Measurements from ENCODE around the gene TRIP10. TPM values are rescaled to one million over a fixed set of nuclear protein-coding genes. Genes with fewer than 3 reads are reported as not detected.

TRIP10 gene
- total RNA-seq, 3 donors from 2014 or later: 72.8 to 121 (median 79.5) TPM

DNA sequence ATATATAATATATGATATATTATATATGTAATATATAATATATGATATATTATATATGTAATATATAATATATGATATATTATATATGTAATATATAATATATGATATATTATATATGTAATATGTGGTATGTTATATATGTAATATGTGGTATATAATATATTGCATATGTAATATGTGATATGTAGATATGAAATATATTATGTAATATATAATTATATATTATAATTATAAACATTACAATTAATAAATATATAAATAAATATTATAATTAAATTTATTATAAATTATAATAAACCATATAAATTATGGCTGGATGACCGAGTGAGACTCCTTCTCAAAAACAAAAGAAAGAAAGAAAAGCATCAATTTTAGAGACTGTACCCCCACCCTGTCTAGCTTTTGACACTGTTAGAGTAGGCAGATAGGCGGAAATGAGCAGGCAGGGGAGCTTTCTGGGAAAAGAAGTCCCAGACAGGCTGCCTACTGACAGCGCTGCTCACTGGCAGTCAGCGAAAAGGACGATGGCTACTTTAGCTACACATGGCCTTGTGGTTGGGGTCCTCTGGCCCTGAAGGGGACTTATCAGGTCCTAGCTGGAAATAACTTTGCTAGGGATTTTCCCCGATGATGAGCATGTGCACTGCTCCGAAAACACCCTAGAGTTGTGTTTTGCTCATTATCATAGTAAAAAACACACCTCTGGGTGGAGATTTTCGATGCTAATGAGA is 38.7 kb upstream of the TRIP10 start:
- ATAC-seq (no peak), DNase-seq (peak in 1 of 3 donors; percentile 5)
- no peak overlapping the region for H3K4me3 ChIP-seq
- no peaks in the 10 kb centered on the region for H3K9me3 ChIP-seq
- intact Hi-C loops (cut with DNase I, micrococcal nuclease): no loop called here
- H3K36me3 ChIP-seq (ENCODE audit: low read depth): no peaks in the 10 kb centered on the region
- TF ChIP-seq, protein P1, sequence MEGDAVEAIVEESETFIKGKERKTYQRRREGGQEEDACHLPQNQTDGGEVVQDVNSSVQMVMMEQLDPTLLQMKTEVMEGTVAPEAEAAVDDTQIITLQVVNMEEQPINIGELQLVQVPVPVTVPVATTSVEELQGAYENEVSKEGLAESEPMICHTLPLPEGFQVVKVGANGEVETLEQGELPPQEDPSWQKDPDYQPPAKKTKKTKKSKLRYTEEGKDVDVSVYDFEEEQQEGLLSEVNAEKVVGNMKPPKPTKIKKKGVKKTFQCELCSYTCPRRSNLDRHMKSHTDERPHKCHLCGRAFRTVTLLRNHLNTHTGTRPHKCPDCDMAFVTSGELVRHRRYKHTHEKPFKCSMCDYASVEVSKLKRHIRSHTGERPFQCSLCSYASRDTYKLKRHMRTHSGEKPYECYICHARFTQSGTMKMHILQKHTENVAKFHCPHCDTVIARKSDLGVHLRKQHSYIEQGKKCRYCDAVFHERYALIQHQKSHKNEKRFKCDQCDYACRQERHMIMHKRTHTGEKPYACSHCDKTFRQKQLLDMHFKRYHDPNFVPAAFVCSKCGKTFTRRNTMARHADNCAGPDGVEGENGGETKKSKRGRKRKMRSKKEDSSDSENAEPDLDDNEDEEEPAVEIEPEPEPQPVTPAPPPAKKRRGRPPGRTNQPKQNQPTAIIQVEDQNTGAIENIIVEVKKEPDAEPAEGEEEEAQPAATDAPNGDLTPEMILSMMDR (IDR thresholded peaks at IDR 0.05): no peak
- no peaks in the 10 kb centered on the region for H3K4me1 ChIP-seq (ENCODE audit: low read depth)

DNA sequence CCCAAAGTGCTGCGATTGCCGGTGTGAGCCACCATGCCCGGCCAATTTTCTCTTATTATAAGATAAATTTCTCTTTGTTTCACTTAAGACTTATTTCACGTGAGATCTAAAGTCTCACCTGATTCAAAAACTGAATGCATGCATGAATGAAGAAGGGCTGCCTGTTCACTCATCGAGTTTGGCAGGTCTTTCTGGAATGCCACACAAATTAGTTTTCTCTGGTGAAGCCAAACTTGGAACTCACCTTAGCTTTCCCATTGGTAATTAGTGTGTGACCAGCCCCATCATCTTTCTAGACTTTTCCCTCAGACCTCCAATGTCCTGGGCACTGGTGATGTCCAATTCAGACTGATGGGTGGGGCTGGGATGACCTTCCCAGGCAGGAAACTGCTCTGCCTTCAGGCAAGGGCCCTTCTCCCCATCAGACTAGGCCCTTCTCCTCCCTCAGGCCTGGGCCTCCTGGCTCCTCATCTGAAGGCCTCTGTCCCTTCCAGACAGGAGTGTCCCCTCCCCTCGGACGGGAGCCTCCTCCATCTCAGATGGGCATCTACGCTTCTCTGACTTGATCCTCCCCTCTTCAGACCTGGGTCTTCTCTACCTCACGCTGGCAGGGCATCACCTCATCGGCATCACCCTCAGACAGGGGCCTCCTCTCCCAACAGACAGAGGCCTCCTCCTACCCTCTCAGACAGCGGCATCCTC is 33.4 kb upstream of the TRIP10 start:
- DNase-seq: peak in 1 of 3 donors; percentile 12
- no peaks in the 10 kb centered on the region for H3K9me3 ChIP-seq
- TF ChIP-seq, protein P1 (IDR thresholded peaks at IDR 0.05): no peak
- no peaks in the 10 kb centered on the region for H3K36me3 ChIP-seq (ENCODE audit: low read depth)
- no peak overlapping the region for H3K4me3 ChIP-seq
- intact Hi-C loops (cut with DNase I, micrococcal nuclease): no loop called here
- ATAC-seq: no peak
- H3K4me1 ChIP-seq (ENCODE audit: low read depth): no peaks in the 10 kb centered on the region

DNA sequence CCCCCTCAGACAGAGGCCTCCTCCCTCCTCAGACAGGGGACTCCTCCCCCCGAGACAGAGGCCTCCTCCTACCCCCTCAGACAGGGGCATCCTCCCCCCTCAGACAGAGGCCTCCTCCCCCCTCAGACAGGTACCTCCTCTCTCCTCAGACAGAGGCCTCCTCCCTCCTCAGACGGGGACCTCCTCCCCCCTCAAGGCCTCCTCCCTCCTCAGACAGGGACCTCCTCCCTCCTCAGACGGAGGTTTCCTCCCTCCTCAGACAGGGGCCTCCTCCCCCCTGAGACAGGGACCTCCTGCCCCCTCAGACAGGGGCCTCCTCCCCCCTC is 32.9 kb upstream of the TRIP10 start:
- intact Hi-C loops (cut with DNase I, micrococcal nuclease): no loop called here

DNA sequence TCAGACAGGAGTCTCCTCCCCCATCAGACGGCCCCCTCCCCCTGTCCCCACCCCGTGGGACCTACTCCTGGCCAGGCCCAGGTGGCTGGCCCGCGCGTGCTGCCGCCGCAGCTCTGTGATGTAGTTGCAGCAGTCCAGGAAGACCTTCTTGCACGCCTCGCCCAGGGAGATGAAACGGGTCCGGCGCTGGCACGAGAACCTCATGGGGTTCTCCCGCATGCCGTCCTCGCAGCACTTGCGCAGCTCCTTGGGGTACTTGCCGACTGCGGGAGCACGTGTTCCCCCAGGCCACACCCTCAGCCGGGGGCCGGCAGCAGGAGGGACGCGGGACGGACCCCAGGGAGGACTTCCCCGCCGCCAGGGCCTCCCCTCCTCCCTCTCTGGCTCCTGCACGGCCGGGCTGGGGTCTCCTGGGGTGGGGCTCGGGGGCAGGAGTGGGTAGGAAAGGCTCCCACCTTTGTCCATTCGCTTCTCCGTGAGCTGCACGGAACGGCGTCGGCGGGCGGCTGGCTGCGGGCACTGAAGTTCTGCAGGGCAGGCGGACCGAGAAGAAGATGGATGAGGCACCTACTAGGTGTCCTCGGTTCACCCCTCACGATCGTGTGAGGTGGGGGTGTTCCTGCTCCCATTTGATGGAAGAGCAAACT is 32.3 kb upstream of the TRIP10 start:
- no peak overlapping the region for H3K4me3 ChIP-seq
- no peaks in the 10 kb centered on the region for H3K9me3 ChIP-seq
- no peaks in the 10 kb centered on the region for H3K4me1 ChIP-seq (ENCODE audit: low read depth)
- TF ChIP-seq, protein P1 (IDR thresholded peaks at IDR 0.05): no peak
- no peaks in the 10 kb centered on the region for H3K36me3 ChIP-seq (ENCODE audit: low read depth)
- peak in 1 of 3 donors; percentile 35 for DNase-seq
- no peak for ATAC-seq
- intact Hi-C loops (cut with DNase I, micrococcal nuclease): no loop called here

More for the DNA sequence above, 32.9 kb upstream of the TRIP10 start:
- no peak overlapping the region for H3K4me3 ChIP-seq
- TF ChIP-seq, protein P1 (IDR thresholded peaks at IDR 0.05): no peak
- DNase-seq (no peak), ATAC-seq (no peak)
- H3K4me1 ChIP-seq (ENCODE audit: low read depth): no peaks in the 10 kb centered on the region
- no peaks in the 10 kb centered on the region for H3K9me3 ChIP-seq
- H3K36me3 ChIP-seq (ENCODE audit: low read depth): no peaks in the 10 kb centered on the region

DNA sequence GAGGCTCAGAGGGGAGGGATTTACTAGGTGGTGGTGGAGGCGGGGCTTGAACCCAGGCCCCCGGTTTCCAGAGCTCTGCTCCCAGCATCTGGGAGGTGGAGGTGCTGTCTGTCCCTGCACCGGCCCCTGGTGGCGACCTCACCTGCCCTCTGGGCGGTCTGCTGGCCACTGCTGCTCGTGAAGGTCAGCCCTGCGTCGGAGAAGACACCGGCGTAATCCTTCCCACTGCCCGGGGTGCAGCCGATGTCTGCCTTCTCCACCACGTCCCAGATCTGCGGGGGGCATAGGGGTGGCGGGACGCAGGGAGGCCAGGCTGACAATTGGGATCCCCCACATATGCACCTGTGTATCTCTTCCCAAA is 31.8 kb upstream of the TRIP10 start:
- DNase-seq: peak in 1 of 3 donors; percentile 38
- intact Hi-C loops (cut with DNase I, micrococcal nuclease): no loop called here
- Histone ChIP-seq H3K36me3 (ENCODE audit: low read depth) (no peaks in the 10 kb centered on the region), H3K4me1 (ENCODE audit: low read depth) (no peaks in the 10 kb centered on the region), H3K4me3 (no peak overlapping the region), H3K9me3 (no peaks in the 10 kb centered on the region)
- TF ChIP-seq, protein P1 (IDR thresholded peaks at IDR 0.05): no peak
- ATAC-seq: no peak
